PC-9 (cell line): ENCODE results near the gene DHX36. TPM values are rescaled to one million over a fixed set of nuclear protein-coding genes. Genes with fewer than 3 reads are reported as not detected.

Experiments
- BruUV-seq: library from RNA; stranded (reverse); fragments of 400-500 nt; replicated peaks from 2 replicates; lab custom pipeline; 2021; lab: Mats Ljungman, UMichigan
- CTCF ChIA-PET: fragments of 300-600 bp; sonication (Branson Sonifier 250); formaldehyde crosslinking; loops from one replicate; lab custom pipeline; 2022; ENCODE audit warnings: antibody characterized with exemption; lab: Charles Lee
- POLR2A ChIA-PET: fragments of 300-600 bp; sonication (Branson Sonifier 250); formaldehyde crosslinking; loops from one replicate; lab custom pipeline; 2022; ENCODE audit warnings: antibody characterized with exemption; ENCODE audit not compliant: unreplicated experiment; lab: Charles Lee
- DNase-seq, 2 experiments: peaks; one replicate each; pipeline versions ENCODE4 v3.0.0 to v3.0.0-alpha.2; 2015 to 2022; ENCODE audit warnings: mixed read lengths in 1 of 2
- H2AFZ ChIP-seq: fragments of 200-600 bp; sonication (generic); 2 replicates; pipeline ENCODE4 v1.8.1; 2017; ENCODE audit warnings: antibody characterized with exemption
- H3F3A ChIP-seq: fragments of 200-600 bp; sonication (generic); 2 replicates; pipeline ENCODE4 v1.8.1; 2017; ENCODE audit warnings: antibody characterized with exemption, mild to moderate bottlenecking, low read depth; ENCODE audit not compliant: insufficient read depth
- H3K27ac ChIP-seq: fragments of 200-600 bp; sonication (generic); 2 replicates; pipeline ENCODE4 v1.6.1; 2016; ENCODE audit warnings: mixed run types
- H3K27me3 ChIP-seq: fragments of 200-600 bp; sonication (generic); 2 replicates; pipeline ENCODE4 v1.6.1; 2016; ENCODE audit warnings: low read depth, mixed run types; ENCODE audit not compliant: insufficient read depth
- H3K36me3 ChIP-seq: fragments of 200-600 bp; sonication (generic); 2 replicates; pipeline ENCODE4 v1.6.1; 2016; ENCODE audit warnings: low read depth, mixed run types
- H3K4me1 ChIP-seq: fragments of 200-600 bp; sonication (generic); replicated peaks from 2 replicates; pipeline ENCODE4 v1.6.1; 2016; ENCODE audit warnings: mixed run types; ENCODE audit not compliant: insufficient read depth
- H3K4me2 ChIP-seq: fragments of 200-600 bp; sonication (generic); 2 replicates; pipeline ENCODE4 v1.6.1; 2017; ENCODE audit warnings: mixed run types
- H3K4me3 ChIP-seq: fragments of 200-600 bp; sonication (generic); 2 replicates; pipeline ENCODE4 v1.6.1; 2016; ENCODE audit warnings: mixed run types
- H3K79me2 ChIP-seq: fragments of 200-600 bp; sonication (generic); 2 replicates; pipeline ENCODE4 v1.6.1; 2017; ENCODE audit warnings: low read depth, mixed run types
- H3K9me2 ChIP-seq: fragments of 200-600 bp; sonication (generic); 2 replicates; pipeline ENCODE4 v1.8.1; 2017; ENCODE audit warnings: mild to moderate bottlenecking; ENCODE audit not compliant: insufficient read depth
- H3K9me3 ChIP-seq: fragments of 200-600 bp; sonication (generic); 2 replicates; pipeline ENCODE4 v1.8.1; 2016; ENCODE audit warnings: low read depth; ENCODE audit not compliant: insufficient read depth
- H4K20me1 ChIP-seq: fragments of 200-600 bp; sonication (generic); 2 replicates; pipeline ENCODE4 v1.8.1; 2017; ENCODE audit not compliant: insufficient read depth
- CTCF ChIP-seq: fragments of 200-600 bp; sonication (generic); conservative IDR thresholded peaks from 2 replicates; pipeline ENCODE4 v1.6.1; 2017; ENCODE audit warnings: mixed run types, antibody characterized with exemption, mild to moderate bottlenecking, moderate library complexity
- EZH2 ChIP-seq: fragments of 200-600 bp; sonication (generic); IDR thresholded peaks from 2 replicates; pipeline ENCODE4 v1.8.0; 2017; ENCODE audit warnings: antibody characterized with exemption, low read depth
- intact Hi-C: fragments of 100-400 bp; cut with micrococcal nuclease; formaldehyde crosslinking; loops from one replicate; pipeline ENCODE4 v1.10.0; 2022; ENCODE audit not compliant: unreplicated experiment
- total RNA-seq: library from RNA; stranded (reverse); gene quantifications from 2 replicates; pipeline ENCODE4 v1.2.3, GENCODE V29; 2021

DHX36 gene
- total RNA-seq, 1 experiment from 2014 or later, result 64.2 TPM

GRCh38 chr3:154349223-154349622 is 24.9 kb upstream of the DHX36 start:
- Histone ChIP-seq H3K9me3 (0 out of 2 replicates have a peak, but pooled peaks cover 4% of the 10 kb centered on the region), H4K20me1 (no peaks in the 10 kb centered on the region), H2AFZ (no peak overlapping the region), H3K9me2 (no peaks in the 10 kb centered on the region; the same call in 1 of the 2 replicates), H3K4me1 (no peaks in the 10 kb centered on the region), H3F3A (no peaks in the 10 kb centered on the region), H3K79me2 (no peaks in the 10 kb centered on the region), H3K27me3 (no peaks in the 10 kb centered on the region), H3K4me3 (no peak overlapping the region), H3K36me3 (no peaks in the 10 kb centered on the region), H3K27ac (no peak overlapping the region), H3K4me2 (no peak overlapping the region)
- no TSS peak for BruUV-seq
- intact Hi-C loops, result no loop called here
- TF ChIP-seq EZH2 (no peak), CTCF (no peak)
- no peak for DNase-seq
- ChIA-PET CTCF (no interaction called here), POLR2A (no interaction called here)

GRCh38 chr3:154345422-154346122 is 21.3 kb upstream of the DHX36 start:
- H2AFZ ChIP-seq, result no peak overlapping the region
- H3F3A ChIP-seq, result no peaks in the 10 kb centered on the region
- CTCF ChIA-PET, result no interaction called here
- intact Hi-C loops, result no loop called here
- H3K4me2 ChIP-seq, result no peak overlapping the region
- POLR2A ChIA-PET, result no interaction called here
- no peaks in the 10 kb centered on the region for H4K20me1 ChIP-seq
- DNase-seq, result no peak
- no peaks in the 10 kb centered on the region for H3K36me3 ChIP-seq
- H3K27ac ChIP-seq, result no peak overlapping the region
- H3K4me3 ChIP-seq, result no peak overlapping the region
- H3K79me2 ChIP-seq, result no peaks in the 10 kb centered on the region
- TF ChIP-seq EZH2, result no peak
- TF ChIP-seq CTCF, result no peak
- no peaks in the 10 kb centered on the region for H3K9me3 ChIP-seq
- H3K9me2 ChIP-seq, result no peaks in the 10 kb centered on the region; the same call in 1 of the 2 replicates
- H3K4me1 ChIP-seq, result no peaks in the 10 kb centered on the region
- H3K27me3 ChIP-seq, result no peaks in the 10 kb centered on the region
- BruUV-seq, result no TSS peak

- no TSS peak for BruUV-seq
- Histone ChIP-seq H3K36me3 (no peaks in the 10 kb centered on the region), H3K9me3 (no peaks in the 10 kb centered on the region), H3K9me2 (no peaks in the 10 kb centered on the region), H3K4me2 (no peak overlapping the region), H3F3A (no peaks in the 10 kb centered on the region), H3K4me3 (no peak overlapping the region), H3K79me2 (no peaks in the 10 kb centered on the region), H4K20me1 (no peaks in the 10 kb centered on the region), H3K27me3 (no peaks in the 10 kb centered on the region), H3K4me1 (no peaks in the 10 kb centered on the region), H3K27ac (no peak overlapping the region), H2AFZ (no peak overlapping the region)
- POLR2A ChIA-PET, result no interaction called here
- DNase-seq, result no peak
- TF ChIP-seq CTCF (no peak), EZH2 (no peak)
- CTCF ChIA-PET, result no interaction called here
- intact Hi-C loops, result loop anchor here (5.0 to 10.0 kb wide), 3 partner anchors 206 to 409 kb away; no protein-coding TSS in a partner anchor
Measured at GRCh38 chr3:154338570-154338969, 14.3 kb upstream of the DHX36 start.
